Cardiac fibroblast (primary cell): ENCODE data around the gene SATB1.

Source experiments
- DNase-seq, 2 donors: peaks; one replicate each; pipeline versions ENCODE4 v3.0.0 to v3.0.0-alpha.2; 2010; ENCODE audit warnings: low read depth in 2 of 2
- H3K4me3 ChIP-seq, 2 donors: replicated peaks in 1 of 2; 1 replicate in 1 of 2; 2 replicates in 1 of 2; pipeline ENCODE4 v1.5.1; 2011; ENCODE audit warnings: low read depth in 2 of 2, low read length in 2 of 2, mild to moderate bottlenecking in 2 of 2, moderate library complexity in 1 of 2
- CTCF ChIP-seq: IDR thresholded peaks from one replicate; pipeline ENCODE4 v1.5.1; 2011; ENCODE audit warnings: low read depth, mild to moderate bottlenecking, low read length, inconsistent platforms

The SATB1 gene

GRCh38 chr3:18403061-18403460 lies 22.1 kb downstream of the SATB1 start:
- TF ChIP-seq CTCF = no peak
- no peak for DNase-seq
- H3K4me3 ChIP-seq = no peak overlapping the region

GRCh38 chr3:18402239-18402799 lies 22.8 kb downstream of the SATB1 start:
- no peak overlapping the region for H3K4me3 ChIP-seq
- no peak for DNase-seq
- no peak for TF ChIP-seq CTCF

DNA sequence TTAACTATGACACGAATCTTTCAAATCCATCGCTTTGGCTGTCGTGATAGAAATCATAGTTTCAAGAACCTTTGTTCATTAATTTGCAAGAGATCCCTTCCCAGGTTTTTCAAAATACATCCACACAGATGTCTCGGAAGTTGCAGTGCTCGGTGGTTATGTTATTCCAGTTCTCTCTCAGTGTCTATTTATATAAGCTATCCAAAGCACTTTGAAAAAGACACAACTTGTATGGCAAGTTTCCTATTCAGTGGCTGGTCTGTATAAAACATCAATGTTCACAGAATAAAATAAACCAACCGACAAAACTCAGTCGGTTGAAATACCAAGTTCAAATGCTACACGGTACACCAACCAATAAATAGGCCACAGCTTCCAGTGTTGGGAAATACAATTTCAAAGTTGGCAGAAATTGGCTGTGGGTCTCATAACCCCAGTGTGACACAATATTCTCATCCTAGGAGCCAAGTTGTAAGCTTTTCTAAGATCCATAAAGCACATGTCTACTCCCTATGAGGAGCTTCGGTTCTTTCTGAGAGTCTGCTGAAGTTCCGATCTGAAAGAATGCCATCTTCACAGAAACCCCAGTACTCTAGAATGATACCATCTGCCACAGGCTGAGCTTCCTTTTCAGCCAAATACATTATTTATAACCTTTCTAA lies 23.7 kb downstream of the SATB1 start:
- no peak for DNase-seq
- H3K4me3 ChIP-seq = no peak overlapping the region
- no peak for TF ChIP-seq CTCF

GRCh38 chr3:18398448-18398847 lies 26.7 kb downstream of the SATB1 start:
- H3K4me3 ChIP-seq = no peak overlapping the region
- no peak for TF ChIP-seq CTCF
- DNase-seq = no peak

DNA sequence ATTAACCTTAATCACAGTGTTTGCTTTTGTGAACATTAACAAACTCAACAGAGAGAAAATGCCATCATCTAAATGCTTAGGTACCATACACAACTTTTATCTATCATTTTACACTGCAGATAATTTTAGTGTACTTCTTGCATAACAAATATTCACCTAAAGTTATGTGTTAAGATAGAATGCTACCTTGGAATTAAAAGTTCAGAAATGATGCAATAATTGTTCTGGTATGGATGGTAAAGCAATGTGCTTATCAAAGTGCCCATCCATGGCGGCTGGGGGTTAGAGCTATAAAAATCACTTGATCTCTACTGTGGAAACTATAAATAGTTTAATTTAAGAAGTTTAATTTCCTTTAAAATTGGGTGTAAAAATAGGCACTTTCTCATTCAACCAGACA lies 28.7 kb downstream of the SATB1 start:
- no peak for DNase-seq
- no peak for TF ChIP-seq CTCF
- no peak overlapping the region for H3K4me3 ChIP-seq

DNA sequence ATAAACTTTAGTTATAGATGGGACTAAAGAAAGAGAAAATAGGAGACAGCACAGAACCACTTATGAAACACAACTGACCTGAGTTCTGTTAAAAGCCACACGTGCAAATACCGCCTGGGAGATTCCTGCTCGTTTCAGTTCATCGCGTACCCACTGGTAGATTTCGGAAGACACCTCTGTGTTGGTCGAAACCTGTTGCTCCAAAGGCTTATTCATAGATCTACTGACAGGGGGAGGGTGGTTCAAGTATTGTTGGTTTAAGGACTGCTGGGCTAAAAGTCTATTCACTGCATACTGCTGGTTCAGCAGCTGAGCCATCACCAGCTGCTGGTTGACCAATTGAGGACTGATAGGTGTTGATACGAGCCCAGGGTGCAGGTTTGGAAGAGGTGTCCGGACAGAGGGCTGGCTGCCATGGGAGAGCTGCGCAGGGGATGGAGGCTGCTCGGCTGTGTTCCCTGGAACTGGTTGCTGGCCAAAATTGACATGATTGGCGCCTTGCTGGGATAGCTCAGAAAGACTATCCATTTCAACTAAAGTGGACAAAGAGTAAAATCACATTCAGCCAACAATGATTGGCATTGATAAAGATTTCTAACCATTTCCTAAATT lies 30.6 kb downstream of the SATB1 start:
- no peak for DNase-seq
- H3K4me3 ChIP-seq = no peak overlapping the region
- TF ChIP-seq CTCF = no peak
